HepG2 (cell line): ENCODE results near the gene KCNMA1. TPM values are rescaled to one million over a fixed set of nuclear protein-coding genes. Genes with fewer than 3 reads are reported as not detected.

Experiments used
- ATAC-seq: fragments of 200-7000 bp; cut with Tn5 transposase; 3 replicates; pipeline ENCODE4 v1.9.1; 2020; ENCODE audit warnings: mild to moderate bottlenecking, moderate library complexity
- BruUV-seq: library from RNA; stranded (reverse); fragments of 400-500 nt; replicated peaks from 2 replicates; lab custom pipeline; 2021; lab: Mats Ljungman, UMichigan
- CTCF ChIA-PET: fragments of 300-600 bp; formaldehyde crosslinking; extraction: SDS; loops from one replicate; lab custom pipeline; 2021; ENCODE audit warnings: low total read pairs, inconsistent platforms, low intra/inter-chr PET ratio; lab: Yijun Ruan, JAX
- POLR2A ChIA-PET: fragments of 350-600 bp; sonication (Branson Sonifier 250); formaldehyde crosslinking; loops from one replicate; lab custom pipeline; 2020; ENCODE audit warnings: antibody characterized with exemption, inconsistent platforms; lab: Yijun Ruan, JAX
- DNase-seq: peaks from one replicate; pipeline ENCODE4 v3.0.0-alpha.2; 2015; ENCODE audit warnings: low spot score
- FAIRE-seq: peaks from 3 replicates; lab custom pipeline; 2011; peaks lifted over from hg19 to GRCh38; lab: Jason Lieb, UNC
- H2AFZ ChIP-seq: one replicate; pipeline ENCODE4 v1.6.1; 2011; ENCODE audit warnings: low read length, inconsistent platforms
- H3K27ac ChIP-seq: fragments of 300-600 bp; 3 replicates; pipeline ENCODE4 v1.8.0; 2011; ENCODE audit warnings: mixed run types, mild to moderate bottlenecking, mixed read lengths, low read length, inconsistent platforms; ENCODE audit not compliant: insufficient read depth; ENCODE audit errors: extremely low read length
- H3K27me3 ChIP-seq, 2 experiments: fragments of 200-600 bp in 1 of 2; 2 replicates in 1 of 2; 3 replicates in 1 of 2; pipeline versions ENCODE4 v1.6.0 to v1.8.0; 2011; ENCODE audit warnings: low read length in 2 of 2, mild to moderate bottlenecking in 2 of 2, moderate library complexity in 2 of 2, inconsistent platforms in 1 of 2; ENCODE audit not compliant: insufficient read depth in 2 of 2, control insufficient read depth in 1 of 2
- H3K36me3 ChIP-seq, 2 experiments: fragments of 200-600 bp in 1 of 2; replicated peaks in 1 of 2; 2 replicates in 1 of 2; 3 replicates in 1 of 2; pipeline versions ENCODE4 v1.5.1 to v1.8.0; 2011; ENCODE audit warnings: low read length in 2 of 2, inconsistent platforms in 1 of 2; ENCODE audit not compliant: insufficient read depth in 2 of 2, control insufficient read depth in 1 of 2
- H3K4me1 ChIP-seq: 2 replicates; pipeline ENCODE4 v1.5.1; 2012; ENCODE audit warnings: low read length, inconsistent platforms; ENCODE audit not compliant: insufficient read depth
- H3K4me2 ChIP-seq: 2 replicates; pipeline ENCODE4 v1.6.0; 2011; ENCODE audit warnings: low read depth, low read length, inconsistent platforms
- H3K4me3 ChIP-seq, 3 experiments: fragments of 200-600 bp in 1 of 3; sonication (generic), shearing (Covaris generic) in 1 of 3; replicated peaks in 1 of 3; 2 replicates each; pipeline ENCODE4 v1.5.1; 2011 to 2016; ENCODE audit warnings: low read length in 3 of 3, inconsistent platforms in 2 of 3, low read depth in 2 of 3, mild to moderate bottlenecking in 2 of 3, control low read depth in 1 of 3, mixed read lengths in 1 of 3; ENCODE audit not compliant: insufficient read depth in 1 of 3
- H3K79me2 ChIP-seq: one replicate; pipeline ENCODE4 v1.6.1; 2011; ENCODE audit warnings: low read length, inconsistent platforms; ENCODE audit not compliant: insufficient read depth
- H3K9ac ChIP-seq: 2 replicates; pipeline ENCODE4 v1.6.0; 2011; ENCODE audit warnings: mild to moderate bottlenecking, low read depth, low read length, inconsistent platforms; ENCODE audit not compliant: insufficient read depth
- H3K9me3 ChIP-seq: 2 replicates; pipeline ENCODE4 v1.5.1; 2012; ENCODE audit warnings: mild to moderate bottlenecking, low read length
- H4K20me1 ChIP-seq: 2 replicates; pipeline ENCODE4 v1.6.0; 2011; ENCODE audit warnings: inconsistent platforms, mild to moderate bottlenecking, low read length, moderate library complexity; ENCODE audit not compliant: insufficient read depth
- GMEB2 ChIP-seq: IDR thresholded peaks from 2 replicates; pipeline ENCODE4 v1.6.1; 2016; ENCODE audit warnings: missing biosample characterization, missing genetic modification reagents, low read depth
- HNF4A ChIP-seq: sonication (generic); formaldehyde crosslinking; IDR thresholded peaks from 2 replicates; pipeline ENCODE4 v1.4.0; 2020; ENCODE audit warnings: missing genetic modification reagents
- LCORL ChIP-seq, 2 experiments: fragments of 450-650 bp in 1 of 2; sonication (generic) in 1 of 2; formaldehyde crosslinking in 1 of 2; IDR thresholded peaks; 2 replicates each; pipeline versions ENCODE4 v1.5.0 to v1.6.1; 2017 to 2020; ENCODE audit warnings: antibody characterized with exemption in 1 of 2, missing genetic modification reagents in 1 of 2
- MLXIP ChIP-seq: sonication (generic); formaldehyde crosslinking; IDR thresholded peaks from 2 replicates; pipeline ENCODE4 v1.9.0; 2021; ENCODE audit warnings: missing genetic modification reagents, borderline replicate concordance
- RCOR2 ChIP-seq: IDR thresholded peaks from 2 replicates; pipeline ENCODE4 v1.6.1; 2016; ENCODE audit warnings: missing biosample characterization, missing genetic modification reagents
- THYN1 ChIP-seq: sonication (generic); formaldehyde crosslinking; IDR thresholded peaks from 2 replicates; pipeline ENCODE4 v1.8.1; 2023; ENCODE audit warnings: low read depth, mild to moderate bottlenecking, moderate library complexity, missing genetic modification reagents, borderline replicate concordance
- ZNF713 ChIP-seq: sonication (generic); formaldehyde crosslinking; IDR thresholded peaks from 2 replicates; pipeline ENCODE4 v1.4.0; 2020; ENCODE audit warnings: mild to moderate bottlenecking, missing genetic modification reagents
- ZNF746 ChIP-seq: sonication (generic); formaldehyde crosslinking; IDR thresholded peaks from 2 replicates; pipeline ENCODE4 v1.8.0; 2022; ENCODE audit warnings: mild to moderate bottlenecking, missing genetic modification reagents
- ZNF839 ChIP-seq: sonication (generic); formaldehyde crosslinking; IDR thresholded peaks from 2 replicates; pipeline ENCODE4 v1.4.0; 2020; ENCODE audit warnings: missing genetic modification reagents, mild to moderate bottlenecking, borderline replicate concordance
- WGBS: methylation state at CpG from one replicate; pipeline ENCODE4 v1.1.6; 2017; ENCODE audit warnings: low lambda C conversion rate; 5-methylcytosine and 5-hydroxymethylcytosine counted together
- in situ Hi-C: cut with HindIII; loops from 2 replicates; pipeline ENCODE4 v1.10.0; 2017; ENCODE audit warnings: low pct_unique_long_range_greater_than_20kb; ENCODE audit not compliant: extremely low pct_ligation_motif_present
- intact Hi-C: fragments of 100-400 bp; cut with micrococcal nuclease; formaldehyde crosslinking; loops from one replicate; pipeline ENCODE4 v1.10.0; 2022; ENCODE audit not compliant: unreplicated experiment
- polyA plus RNA-seq, 8 experiments: library from polyadenylated mRNA; depleted of rRNA in 3 of 8; stranded (reverse) in 7 of 8; unstranded in 1 of 8; fragments of >200 nt; fragmentation: Illumina TruSeq in 4 of 8; extraction: Trizol in 4 of 8; gene quantifications; 2 replicates each; pipeline versions ENCODE4 v1.2.1 to v1.2.3, GENCODE V29; 2011 to 2016; ENCODE audit warnings: low read depth in 4 of 8, missing spikeins in 1 of 8, mixed read lengths in 1 of 8; ENCODE audit not compliant: insufficient read depth in 1 of 8
- total RNA-seq, 5 experiments: library from RNA; depleted of rRNA; stranded (reverse); fragments of >200 nt; fragmentation: Illumina TruSeq; extraction: Trizol; gene quantifications; 2 replicates each; pipeline ENCODE4 v1.2.3, GENCODE V29; 2016; ENCODE audit warnings: low read depth in 1 of 5

Gene KCNMA1
- total and polyA plus RNA-seq, 2 of the 13 experiments (the other 11 are each of a cell fraction or from before 2014, with no cell fraction given): 0.02 TPM; not detected in 1

GRCh38 chr10:77613476-77614130 is 24.0 kb downstream of the KCNMA1 start (continued):
- TF ChIP-seq LCORL (IDR thresholded peaks at IDR 0.05): no peak
- TF ChIP-seq LCORL (CRISPR knock-in tag; IDR thresholded peaks at IDR 0.05): no peak
- no peak for TF ChIP-seq ZNF713
- TF ChIP-seq GMEB2: no peak
- no peak for TF ChIP-seq RCOR2 (CRISPR knock-in tag)
- no peak for TF ChIP-seq ZNF839
- no peak for TF ChIP-seq MLXIP

- Histone ChIP-seq H3K4me2 (no peak overlapping the region), H4K20me1 (no peaks in the 10 kb centered on the region), H2AFZ (no peak overlapping the region), H3K9me3 (no peaks in the 10 kb centered on the region), H3K9ac (no peak overlapping the region), H3K36me3 (no peaks in the 10 kb centered on the region), H3K27ac (no peak overlapping the region), H3K4me3 (no peak overlapping the region), H3K79me2 (no peaks in the 10 kb centered on the region), H3K27me3 (peaks cover 0 to 8% of the 10 kb centered on the region in 2 experiments; a peak in 1 of 5 replicates), H3K4me1 (no peaks in the 10 kb centered on the region)
- in situ Hi-C loops (no loop called here), intact Hi-C loops (no loop called here)
- BruUV-seq: no TSS peak
- FAIRE-seq: no peak
- ChIA-PET POLR2A (no interaction called here), CTCF (no interaction called here)
- no peak for ATAC-seq
- no peak for DNase-seq
- WGBS: 0% methylated on average over 2 of the region's 2 CpGs
- TF ChIP-seq HNF4A (CRISPR knock-in tag) (peak; percentile 18; the same call in 1 of the 2 replicates), THYN1 (CRISPR knock-in tag) (no peak), ZNF746 (CRISPR knock-in tag) (no peak), LCORL (IDR thresholded peaks at IDR 0.05) (no peak), LCORL (CRISPR knock-in tag; IDR thresholded peaks at IDR 0.05) (no peak)
These were observed 25.9 kb downstream of the KCNMA1 start for GRCh38 chr10:77611670-77612069.
